Loucy (cell line): ENCODE measurements around the gene HSD17B14.

Experiments
- EZH2phosphoT487 ChIP-seq: fragments of 200-600 bp; IDR thresholded peaks from 2 replicates; pipeline ENCODE4 v1.6.1; 2018; ENCODE audit warnings: antibody characterized with exemption, mild to moderate bottlenecking, moderate library complexity, borderline replicate concordance
- TF ChIP-seq, protein P1 (sequence below): fragments of 200-600 bp; sonication (generic); conservative IDR thresholded peaks from 2 replicates; pipeline ENCODE4 v1.5.1; 2014; ENCODE audit warnings: mild to moderate bottlenecking, antibody characterized with exemption, low read length

DNA sequence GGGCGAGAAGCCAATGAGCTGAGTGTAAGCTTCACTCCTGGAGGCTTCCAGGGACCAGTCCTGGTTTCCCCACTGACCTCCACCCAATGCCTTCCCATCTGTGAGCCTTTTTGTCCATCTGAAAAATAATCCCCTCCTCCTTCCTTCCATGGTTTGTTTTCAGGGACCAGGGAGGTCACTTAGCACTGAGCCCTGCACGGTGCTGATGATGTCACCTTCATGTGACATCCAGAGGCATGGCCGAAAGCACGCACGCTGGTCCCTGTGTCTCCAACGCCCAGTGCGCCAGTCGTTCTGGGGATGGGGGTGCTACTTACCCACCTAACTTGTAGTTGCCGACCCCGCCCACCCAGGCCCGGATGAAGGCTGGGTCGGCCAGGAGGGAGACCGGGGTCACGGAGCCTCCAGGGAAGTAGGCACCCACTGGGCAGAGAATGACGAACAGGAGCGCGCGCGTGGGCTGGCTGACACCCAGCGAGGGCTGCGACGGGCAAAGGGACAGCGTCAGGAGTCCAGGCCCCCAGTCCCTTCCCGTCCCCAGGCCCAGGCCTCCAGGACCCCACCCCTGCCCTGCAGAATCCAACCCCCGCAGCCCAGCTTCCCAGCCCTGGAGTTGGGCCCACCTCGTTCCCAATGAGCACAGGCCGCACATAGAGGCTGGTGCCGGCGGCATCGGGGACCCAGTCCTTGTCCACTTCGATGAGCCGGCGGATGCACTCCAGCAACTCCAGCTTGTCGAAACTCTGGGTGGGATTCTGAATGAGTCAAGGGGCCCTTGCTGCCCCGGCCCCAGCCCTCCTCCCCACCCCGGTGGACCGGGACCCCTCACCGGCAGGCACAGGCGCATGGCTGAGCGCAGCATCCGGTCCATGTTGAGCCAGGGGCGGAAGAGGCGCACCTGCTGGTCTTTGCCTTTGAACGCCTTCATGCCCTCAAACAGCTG, 36.7 kb downstream of the HSD17B14 start:
- TF ChIP-seq, protein P1, sequence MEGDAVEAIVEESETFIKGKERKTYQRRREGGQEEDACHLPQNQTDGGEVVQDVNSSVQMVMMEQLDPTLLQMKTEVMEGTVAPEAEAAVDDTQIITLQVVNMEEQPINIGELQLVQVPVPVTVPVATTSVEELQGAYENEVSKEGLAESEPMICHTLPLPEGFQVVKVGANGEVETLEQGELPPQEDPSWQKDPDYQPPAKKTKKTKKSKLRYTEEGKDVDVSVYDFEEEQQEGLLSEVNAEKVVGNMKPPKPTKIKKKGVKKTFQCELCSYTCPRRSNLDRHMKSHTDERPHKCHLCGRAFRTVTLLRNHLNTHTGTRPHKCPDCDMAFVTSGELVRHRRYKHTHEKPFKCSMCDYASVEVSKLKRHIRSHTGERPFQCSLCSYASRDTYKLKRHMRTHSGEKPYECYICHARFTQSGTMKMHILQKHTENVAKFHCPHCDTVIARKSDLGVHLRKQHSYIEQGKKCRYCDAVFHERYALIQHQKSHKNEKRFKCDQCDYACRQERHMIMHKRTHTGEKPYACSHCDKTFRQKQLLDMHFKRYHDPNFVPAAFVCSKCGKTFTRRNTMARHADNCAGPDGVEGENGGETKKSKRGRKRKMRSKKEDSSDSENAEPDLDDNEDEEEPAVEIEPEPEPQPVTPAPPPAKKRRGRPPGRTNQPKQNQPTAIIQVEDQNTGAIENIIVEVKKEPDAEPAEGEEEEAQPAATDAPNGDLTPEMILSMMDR: no peak
- no peak for TF ChIP-seq EZH2phosphoT487
